UCSD-AML1 (cell line): ENCODE measurements around the gene STOX2.
"Not testable (repeated sequence)": the region's sequence is repeated elsewhere in the genome, so short reads cannot be mapped to it uniquely, and the experiment has no call there.

Experiments
- DNase-seq: peaks from one replicate; lab custom pipeline; 2025; ENCODE audit not compliant: unreplicated experiment; lab: John Stamatoyannopoulos, UW

The STOX2 gene

DNA sequence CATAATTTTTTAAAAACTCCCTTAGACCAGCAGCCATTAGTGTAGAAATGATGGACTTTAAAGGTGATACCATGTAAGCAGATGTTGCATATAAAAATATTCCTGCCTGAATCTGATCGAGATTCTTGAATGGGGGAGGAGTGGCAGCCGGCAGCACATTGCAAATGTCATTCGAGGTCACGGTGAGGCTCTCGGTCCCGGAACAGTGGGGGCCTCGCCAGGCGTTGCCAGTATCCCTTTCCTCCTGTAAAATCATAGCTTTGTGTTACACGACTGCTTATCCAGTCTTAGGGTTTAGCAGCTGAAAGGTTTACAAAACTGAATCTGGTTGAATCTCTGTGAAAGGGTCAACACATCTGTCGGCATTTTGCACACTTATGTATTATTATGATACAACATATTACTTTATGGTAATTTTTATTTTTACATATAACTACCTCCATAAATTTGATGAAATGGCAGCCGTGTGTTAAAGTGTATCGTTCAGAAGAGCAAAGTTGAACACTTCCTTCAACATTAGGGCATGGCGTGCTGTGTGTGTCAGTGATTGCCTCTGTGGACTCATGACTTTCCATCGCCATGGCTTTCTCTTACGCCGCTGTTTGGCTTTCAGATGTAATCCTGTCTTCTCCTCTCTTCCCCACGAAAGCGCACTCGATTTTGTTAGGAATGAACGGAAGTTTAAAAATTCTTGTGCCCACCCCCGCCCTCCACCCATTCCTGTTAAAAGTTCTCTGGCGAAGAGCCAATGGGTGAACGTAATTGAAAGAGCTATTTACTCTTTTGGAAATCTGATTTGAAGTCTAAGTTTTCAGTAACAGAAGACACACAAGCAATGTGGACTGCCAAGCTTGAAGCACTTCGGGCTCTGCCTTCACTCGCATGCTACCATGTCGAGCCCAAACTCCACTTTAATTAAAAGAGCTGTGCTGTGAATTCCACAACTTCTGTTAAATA lies 114.8 kb downstream of the STOX2 start:
- DNase-seq, result no peak

DNA sequence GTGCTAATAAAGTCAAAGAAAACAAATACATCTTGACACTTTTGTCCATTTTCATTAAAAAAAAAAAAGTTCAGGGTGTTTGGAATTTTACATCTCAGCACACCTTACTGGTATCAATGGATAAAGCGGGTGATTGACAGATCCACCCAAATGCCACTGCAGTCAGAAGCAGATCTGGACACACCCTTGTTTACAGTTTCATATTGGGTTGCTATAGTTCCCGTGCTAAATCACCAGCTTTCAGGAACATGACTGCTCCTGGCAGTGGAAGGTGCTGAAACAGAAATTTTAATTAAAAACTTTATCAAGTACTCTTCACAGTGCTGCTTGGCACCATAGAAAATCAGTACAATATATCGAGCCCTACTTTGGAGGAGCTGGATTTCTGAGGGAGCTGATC lies 116.3 kb downstream of the STOX2 start:
- no peak for DNase-seq

DNA sequence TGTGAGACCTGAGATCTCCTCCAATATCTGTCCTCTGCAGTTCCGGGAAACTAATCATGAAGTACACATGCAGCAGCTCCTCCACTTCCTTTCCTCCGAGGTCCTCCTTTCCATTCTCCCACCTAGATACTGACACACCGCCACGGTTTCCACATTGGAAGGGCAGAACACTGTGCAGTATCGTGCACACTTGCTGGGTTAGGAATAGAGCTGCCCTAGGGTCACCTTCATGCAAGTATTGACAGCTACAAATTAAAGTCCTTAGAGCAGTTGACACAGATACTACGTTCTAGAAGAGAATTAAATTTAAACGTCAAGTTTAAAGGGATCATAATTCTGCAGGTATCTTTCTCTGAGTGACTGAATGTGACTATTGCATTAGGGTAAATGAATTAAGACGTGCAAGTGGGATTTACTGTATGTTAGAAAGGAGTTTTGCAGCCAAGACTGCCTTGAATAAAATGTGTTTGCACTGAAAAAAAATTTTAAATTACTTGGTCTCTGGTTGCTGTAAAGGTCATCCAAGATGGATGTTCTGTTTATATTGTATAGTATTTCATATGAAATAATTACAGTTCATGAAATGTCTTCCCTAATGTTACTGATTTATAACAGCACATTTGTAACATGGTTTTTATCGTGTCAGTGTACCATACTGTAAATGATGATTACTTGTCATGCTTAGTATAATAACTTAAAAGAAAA lies 117.7 kb downstream of the STOX2 start:
- no peak for DNase-seq

- DNase-seq, result no peak
These were observed 119.5 kb downstream of the STOX2 start for GRCh38 chr4:184024637-184025036.

- peak; percentile 25 for DNase-seq
These were observed 123.7 kb downstream of the STOX2 start for GRCh38 chr4:184028561-184029374.

DNA sequence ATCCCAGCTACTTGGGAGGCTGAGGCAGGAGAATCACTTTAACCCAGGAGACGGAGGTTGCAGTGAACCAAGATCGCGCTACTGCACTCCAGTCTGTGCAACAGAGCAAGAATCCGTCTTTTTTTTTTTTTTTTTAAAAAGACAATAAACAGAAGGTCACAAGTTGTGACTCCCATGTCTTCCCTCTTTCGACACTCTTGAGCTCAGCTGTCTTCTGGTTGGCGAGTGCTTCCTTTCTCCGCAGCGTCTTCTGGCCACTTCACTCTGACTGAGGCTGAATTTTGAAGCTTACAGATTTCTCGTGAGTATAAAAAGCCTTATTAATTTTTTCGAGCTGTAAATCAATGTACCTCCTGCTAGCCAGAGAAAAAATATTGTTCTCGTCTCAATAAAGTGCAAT lies 124.9 kb downstream of the STOX2 start:
- no peak for DNase-seq

DNA sequence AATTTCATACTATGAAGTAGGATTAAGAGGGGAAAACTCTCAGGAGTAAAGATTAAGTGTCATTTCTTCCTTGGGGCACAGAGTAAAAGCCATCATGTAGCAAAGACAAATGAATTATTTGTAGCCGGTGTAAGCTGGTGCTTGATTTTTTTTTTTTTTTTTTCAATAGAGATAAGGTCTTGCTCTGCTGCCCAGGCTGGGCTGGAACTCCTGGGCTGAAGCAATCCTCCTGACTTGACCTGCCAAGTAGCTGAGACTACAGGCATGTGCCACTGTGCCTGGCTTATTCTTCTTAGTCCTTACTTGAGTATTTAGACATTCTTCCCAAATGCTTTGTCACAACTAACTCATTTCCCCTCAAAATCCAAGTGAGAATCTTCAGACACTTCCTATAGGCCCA lies 125.7 kb downstream of the STOX2 start:
- no peak for DNase-seq

DNA sequence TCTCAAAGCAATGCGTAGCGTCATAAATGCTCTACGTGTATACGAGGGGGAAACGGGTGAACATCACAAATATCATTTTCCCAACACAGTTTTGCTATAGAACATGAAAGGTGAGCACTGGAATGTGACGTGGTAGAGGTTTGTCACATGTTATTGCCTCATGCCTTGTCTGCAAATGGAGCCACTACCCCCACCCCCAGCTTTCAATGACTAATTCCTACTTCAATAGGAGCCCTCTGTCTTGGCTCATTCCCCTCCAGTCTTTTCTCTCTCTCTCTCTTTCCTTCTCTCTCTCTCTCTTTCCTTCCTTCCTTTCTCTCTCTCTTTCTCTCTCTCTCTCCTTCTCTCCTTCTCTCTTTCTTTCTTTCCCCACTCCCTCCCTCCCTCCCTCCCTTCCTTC lies 127.0 kb downstream of the STOX2 start:
- no peak for DNase-seq

- no peak for DNase-seq
These were observed 134.9 kb downstream of the STOX2 start for GRCh38 chr4:184039963-184040383.

DNA sequence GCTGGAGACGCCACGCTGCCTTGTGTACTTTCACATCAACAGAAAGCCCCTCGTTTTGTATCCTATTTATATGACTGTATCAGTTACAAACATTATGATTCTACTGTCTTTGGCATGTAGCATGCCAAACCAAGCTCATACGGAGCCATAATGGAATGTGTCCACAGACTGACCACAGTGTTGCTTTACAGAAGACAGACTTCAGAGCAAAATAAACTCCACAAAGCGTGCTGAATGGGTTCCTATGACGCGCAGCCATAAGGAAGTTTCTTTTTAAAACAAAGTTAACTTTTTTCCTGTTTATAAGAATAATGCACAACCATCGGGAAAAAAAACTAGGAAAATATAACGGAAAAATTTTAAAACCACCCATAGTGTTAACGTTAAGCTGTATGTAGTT lies 136.0 kb downstream of the STOX2 start:
- DNase-seq, result no peak

DNA sequence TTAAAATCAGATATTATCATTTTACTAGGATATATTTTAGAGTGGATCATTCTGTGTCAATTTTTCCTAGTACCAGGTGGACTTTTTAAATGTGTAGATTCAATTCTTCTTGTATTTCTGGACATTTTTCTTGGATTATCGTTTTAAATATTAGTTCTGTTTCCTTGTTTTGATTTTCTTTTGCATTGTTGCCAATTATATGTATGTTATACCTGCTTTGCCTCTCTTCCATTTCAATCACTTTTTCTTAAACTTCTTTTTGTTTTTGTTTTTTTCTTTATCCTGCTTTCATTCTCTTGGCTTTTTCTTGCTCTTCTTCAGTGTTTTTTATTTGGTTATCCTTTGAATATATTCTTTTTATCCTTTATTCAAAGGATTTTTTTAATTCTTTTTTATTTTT lies 141.0 kb downstream of the STOX2 start:
- no peak for DNase-seq

DNA sequence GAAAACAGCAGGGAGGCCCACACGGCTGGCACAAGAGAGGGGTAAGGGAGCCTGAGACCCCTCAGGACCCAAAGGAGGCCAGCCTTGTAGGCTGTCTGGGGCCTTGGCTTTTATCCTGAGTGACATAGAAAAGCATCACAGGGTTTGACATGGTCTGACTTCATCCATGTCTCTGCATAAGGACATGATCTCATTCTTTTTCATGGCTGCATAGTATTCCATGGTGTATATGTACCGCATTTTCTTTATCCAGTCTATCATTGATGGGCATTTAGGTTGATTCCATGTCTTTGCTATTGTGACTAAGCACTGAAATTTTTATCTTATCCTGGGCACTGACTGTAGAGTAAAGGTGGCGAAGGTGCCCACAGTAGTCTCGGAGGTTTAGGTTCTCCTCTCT lies 146.2 kb downstream of the STOX2 start:
- DNase-seq, result not testable (repeated sequence)

DNA sequence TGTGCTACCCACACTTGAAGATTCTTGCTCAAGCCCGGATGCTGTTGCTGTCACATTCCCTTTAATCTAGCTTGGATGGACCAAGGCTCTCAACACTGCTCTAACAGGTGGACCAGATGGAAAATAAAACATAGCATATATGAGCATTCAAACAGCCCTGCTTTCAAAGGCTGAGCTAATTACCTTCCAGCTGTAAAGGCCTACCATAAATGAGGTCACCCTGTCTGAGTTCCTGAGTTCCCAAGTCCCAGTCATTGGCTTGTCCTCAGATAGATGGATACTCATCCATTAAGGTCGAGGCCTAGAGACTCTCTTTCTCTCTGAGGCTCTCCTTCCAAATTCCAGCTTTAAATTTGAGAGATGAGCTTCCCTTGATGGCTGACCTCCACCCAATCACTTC lies 147.5 kb downstream of the STOX2 start:
- DNase-seq, result no peak

DNA sequence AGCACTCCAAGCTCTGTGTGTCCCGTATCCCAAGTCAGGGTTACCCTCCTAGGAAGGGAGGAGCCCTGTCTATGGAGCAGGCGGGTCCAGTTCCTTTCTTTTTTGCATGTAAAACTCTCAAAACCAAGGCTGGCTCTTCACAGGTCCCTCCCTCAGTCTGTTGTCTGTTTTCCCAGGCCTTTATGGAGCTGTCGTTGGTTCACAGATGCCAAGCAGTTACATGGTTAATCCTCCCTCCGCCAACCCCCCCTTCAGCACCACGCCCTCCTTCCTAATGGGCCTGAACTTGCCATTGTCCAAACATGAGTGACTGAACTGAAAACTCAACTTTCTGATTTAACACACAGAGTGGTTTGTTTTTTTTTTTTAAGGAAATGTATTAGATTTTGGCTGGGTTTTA lies 148.3 kb downstream of the STOX2 start:
- no peak for DNase-seq

GRCh38 chr4:184056877-184057276 lies 151.8 kb downstream of the STOX2 start:
- no peak for DNase-seq

- DNase-seq, result no peak
These were observed 152.9 kb downstream of the STOX2 start for GRCh38 chr4:184058026-184058425.

DNA sequence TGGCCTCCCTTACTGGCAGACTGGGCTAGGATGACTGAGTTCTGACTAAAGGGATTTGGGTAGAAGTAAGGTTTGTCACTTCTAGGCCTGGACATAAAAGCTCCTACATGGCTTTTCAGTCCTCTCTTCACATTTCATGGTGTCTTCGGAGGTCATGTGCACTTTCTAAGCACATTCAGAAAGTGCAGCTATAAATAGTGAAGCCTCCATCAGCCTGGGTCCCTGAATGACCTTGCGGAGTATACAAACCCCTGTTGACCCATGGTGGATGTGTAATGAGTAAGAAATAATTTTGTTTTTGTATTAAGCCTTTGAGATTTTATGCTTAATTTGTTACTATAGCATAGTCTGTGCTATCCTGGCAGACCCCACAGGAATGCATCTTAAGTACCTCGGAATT lies 154.0 kb downstream of the STOX2 start:
- no peak for DNase-seq

GRCh38 chr4:184061582-184061981 lies 156.5 kb downstream of the STOX2 start:
- no peak for DNase-seq

DNA sequence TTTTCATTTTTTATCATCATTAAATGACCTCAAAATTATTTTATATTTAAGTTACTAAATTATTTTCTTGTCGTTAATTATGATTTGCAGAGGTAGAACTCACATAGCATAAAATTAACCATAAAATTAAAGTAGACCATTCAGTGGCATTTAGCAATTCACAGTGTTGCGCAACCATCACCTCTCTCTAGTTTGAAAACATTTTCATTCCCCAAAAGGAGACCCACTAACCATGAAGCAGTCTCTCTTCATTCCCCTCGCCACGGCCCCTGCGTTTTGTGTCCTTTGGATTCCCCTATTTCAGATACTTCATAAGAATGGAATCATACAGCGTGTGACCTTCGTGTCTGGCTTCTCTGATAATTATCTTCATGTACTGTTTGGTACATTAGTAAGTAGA lies 157.7 kb downstream of the STOX2 start:
- no peak for DNase-seq

DNA sequence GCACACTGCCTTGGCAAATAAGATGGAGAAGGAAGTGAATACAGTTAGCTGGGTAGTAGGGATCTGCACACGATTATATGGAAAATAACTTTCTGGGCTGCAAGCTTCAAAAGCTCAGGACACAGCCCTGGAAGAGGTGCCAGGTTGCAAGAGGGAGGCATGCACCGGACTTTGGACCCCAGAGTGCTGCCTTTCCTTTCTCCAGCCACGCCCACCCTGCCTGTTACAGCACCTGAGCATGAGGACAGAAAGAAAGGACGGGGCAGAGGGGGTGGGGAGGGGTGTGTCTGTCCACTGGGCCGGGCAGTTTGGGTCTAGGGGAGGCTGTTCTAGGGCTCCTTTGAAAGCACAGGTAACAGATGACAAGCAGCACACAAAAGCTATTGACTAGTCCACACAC lies 159.8 kb downstream of the STOX2 start:
- DNase-seq, result no peak

DNA sequence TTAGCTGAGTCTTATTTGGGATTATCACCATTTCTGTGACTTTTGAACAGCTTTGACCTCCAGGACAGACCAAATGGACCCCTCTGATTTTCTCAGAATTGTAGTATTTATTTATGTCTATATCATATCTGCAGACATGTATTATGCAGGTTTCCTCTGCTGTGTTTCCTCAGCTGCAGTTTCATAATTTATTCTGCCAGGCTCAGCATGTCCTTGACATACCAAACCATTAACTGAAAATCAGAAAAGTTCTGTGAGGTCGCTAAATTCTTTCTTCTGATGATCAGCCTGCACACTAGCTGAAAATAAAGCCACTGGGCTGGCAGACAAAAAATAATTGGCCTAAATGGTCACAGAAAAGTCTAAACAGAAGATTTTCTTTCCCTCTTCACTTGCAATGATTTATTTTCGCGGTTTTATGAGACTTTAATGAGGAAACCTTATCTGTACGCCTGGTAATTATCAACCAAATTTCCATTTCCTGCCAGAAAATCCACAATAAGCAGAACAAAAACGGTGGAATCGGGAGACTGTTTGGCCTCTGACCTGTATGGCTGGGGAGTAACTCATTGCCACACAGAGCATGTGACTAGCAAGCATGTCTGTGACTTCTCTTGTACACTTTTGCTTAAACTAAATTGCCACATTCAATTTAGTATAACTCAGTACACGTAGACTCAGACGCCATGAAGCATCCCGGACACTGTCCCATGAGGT lies 161.6 kb downstream of the STOX2 start:
- no peak for DNase-seq
